Muscle of leg (tissue), 11 donors: Measurements from ENCODE around the gene SPOP. TPM values are rescaled to one million over a fixed set of nuclear protein-coding genes. Genes with fewer than 3 reads are reported as not detected.
"Not testable (repeated sequence)": the region's sequence is repeated elsewhere in the genome, so short reads cannot be mapped to it uniquely, and the experiment has no call there.

Source experiments
- DNase-seq: peaks from one replicate; pipeline ENCODE4 v3.0.0; 2013
- H3K27ac ChIP-seq: one replicate; pipeline ENCODE4 v1.5.1; 2013; ENCODE audit warnings: mild to moderate bottlenecking, low read length, control low read depth
- H3K27me3 ChIP-seq: one replicate; pipeline ENCODE4 v1.6.1; 2013; ENCODE audit warnings: low read length; ENCODE audit not compliant: control insufficient read depth, insufficient read depth
- H3K36me3 ChIP-seq: one replicate; pipeline ENCODE4 v1.6.1; 2013; ENCODE audit warnings: low read length; ENCODE audit not compliant: control insufficient read depth, insufficient read depth
- H3K4me1 ChIP-seq: one replicate; pipeline ENCODE4 v1.6.1; 2013; ENCODE audit warnings: low read length; ENCODE audit not compliant: control insufficient read depth, insufficient read depth
- H3K4me3 ChIP-seq: one replicate; pipeline ENCODE4 v1.5.1; 2013; ENCODE audit warnings: low read length, control low read depth
- H3K9me3 ChIP-seq: replicated peaks from 2 replicates; pipeline ENCODE4 v1.6.1; 2013; ENCODE audit warnings: low read depth, low read length; ENCODE audit not compliant: control insufficient read depth
- WGBS: methylation state at CpG from one replicate; pipeline ENCODE4 v1.1.5; 2013; ENCODE audit warnings: missing lambda C conversion rate; ENCODE audit not compliant: insufficient coverage; 5-methylcytosine and 5-hydroxymethylcytosine counted together
- polyA plus RNA-seq, 8 donors: library from polyadenylated mRNA; unstranded; fragments of 120-200 nt; gene quantifications; one replicate each; pipeline versions ENCODE4 v1.2.1 to v1.2.3, GENCODE V29; 2013; ENCODE audit warnings: inconsistent platforms in 1 of 8, low replicate concordance in 1 of 8; ENCODE audit not compliant: insufficient read length in 8 of 8, insufficient read depth in 1 of 8
- total RNA-seq: library from RNA; stranded (reverse); fragments of 120-200 nt; gene quantifications from one replicate; pipeline ENCODE4 v1.2.4, GENCODE V29; 2013

Gene SPOP
- total and polyA plus RNA-seq, 9 donors: 46.9 to 59.7 (median 52.5) TPM

GRCh38 chr17:49664706-49665211, 13.1 kb downstream of the SPOP start:
- Histone ChIP-seq H3K4me3 (no peak overlapping the region), H3K36me3 (peaks cover 13% of the 10 kb centered on the region), H3K9me3 (no peaks in the 10 kb centered on the region), H3K27me3 (no peaks in the 10 kb centered on the region), H3K27ac (no peak overlapping the region), H3K4me1 (no peaks in the 10 kb centered on the region)
- 100% methylated on average over 1 of the region's 3 CpGs for WGBS
- no peak for DNase-seq

DNA sequence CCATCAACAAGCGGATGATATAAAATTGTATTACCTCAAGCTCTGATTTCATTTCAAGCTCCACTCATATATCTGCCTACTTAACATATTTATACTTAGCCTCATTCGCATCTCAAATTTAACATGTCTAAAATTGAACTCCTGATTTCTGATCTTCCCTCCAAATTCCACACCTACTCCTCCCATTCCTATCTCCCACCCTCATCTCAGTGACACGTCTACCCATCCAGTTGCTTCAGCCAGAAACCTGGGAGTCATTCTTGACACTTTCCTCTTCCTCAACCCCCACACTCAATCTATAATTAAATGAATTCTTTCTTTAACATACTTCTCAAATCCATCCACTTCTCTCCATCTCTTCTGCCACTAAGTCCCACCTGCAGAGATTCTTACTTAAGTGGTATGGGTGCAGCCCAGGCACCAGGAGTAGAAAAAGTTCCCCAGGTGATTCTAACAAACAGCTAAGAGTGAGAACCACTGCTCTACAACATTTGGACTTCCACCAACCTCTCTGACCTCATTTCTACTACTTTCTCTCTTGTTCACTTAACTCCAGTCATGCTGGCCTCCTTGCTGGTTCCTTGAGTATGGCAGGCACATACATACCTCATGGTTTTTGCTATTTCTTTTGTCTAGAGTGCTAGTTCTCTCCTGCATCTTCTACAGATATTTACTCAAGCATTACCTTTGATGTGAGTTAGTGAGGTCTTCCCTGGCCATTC, 18.1 kb downstream of the SPOP start:
- Histone ChIP-seq H3K36me3 (peaks cover 11% of the 10 kb centered on the region), H3K9me3 (no peaks in the 10 kb centered on the region), H3K27me3 (no peaks in the 10 kb centered on the region), H3K4me1 (no peaks in the 10 kb centered on the region), H3K27ac (no peak overlapping the region), H3K4me3 (no peak overlapping the region)
- 91% methylated on average over 3 of the region's 3 CpGs for WGBS
- no peak for DNase-seq

GRCh38 chr17:49656247-49656646, 21.6 kb downstream of the SPOP start:
- H3K36me3 ChIP-seq: peaks cover 4% of the 10 kb centered on the region
- no peak for DNase-seq
- H3K4me1 ChIP-seq: no peaks in the 10 kb centered on the region
- no peaks in the 10 kb centered on the region for H3K27me3 ChIP-seq
- no peaks in the 10 kb centered on the region for H3K9me3 ChIP-seq
- WGBS: 86% methylated on average over 1 of the region's 1 CpG
- no peak overlapping the region for H3K27ac ChIP-seq
- H3K4me3 ChIP-seq: no peak overlapping the region

DNA sequence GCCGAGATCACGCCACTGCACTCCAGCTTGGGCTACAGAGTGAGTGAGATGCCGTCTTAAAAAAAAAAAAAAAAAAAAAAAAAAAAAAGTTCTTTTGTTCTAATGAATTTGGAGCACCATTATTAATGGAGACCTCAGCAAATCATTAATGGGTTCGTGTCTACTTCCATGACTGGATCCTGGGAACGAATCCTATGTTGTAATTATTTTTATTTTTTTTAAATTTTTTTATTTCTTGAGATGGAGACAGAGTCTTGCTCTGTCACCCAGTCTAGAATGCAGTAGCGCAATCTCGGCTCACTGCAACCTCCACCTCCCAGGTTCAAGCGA, 30.7 kb downstream of the SPOP start:
- DNase-seq: no peak
- Histone ChIP-seq H3K36me3 (no peaks in the 10 kb centered on the region), H3K27ac (no peak overlapping the region), H3K9me3 (no peaks in the 10 kb centered on the region), H3K27me3 (no peaks in the 10 kb centered on the region), H3K4me1 (peaks cover 3% of the 10 kb centered on the region), H3K4me3 (no peak overlapping the region)
- WGBS: 92% methylated on average over 2 of the region's 8 CpGs

DNA sequence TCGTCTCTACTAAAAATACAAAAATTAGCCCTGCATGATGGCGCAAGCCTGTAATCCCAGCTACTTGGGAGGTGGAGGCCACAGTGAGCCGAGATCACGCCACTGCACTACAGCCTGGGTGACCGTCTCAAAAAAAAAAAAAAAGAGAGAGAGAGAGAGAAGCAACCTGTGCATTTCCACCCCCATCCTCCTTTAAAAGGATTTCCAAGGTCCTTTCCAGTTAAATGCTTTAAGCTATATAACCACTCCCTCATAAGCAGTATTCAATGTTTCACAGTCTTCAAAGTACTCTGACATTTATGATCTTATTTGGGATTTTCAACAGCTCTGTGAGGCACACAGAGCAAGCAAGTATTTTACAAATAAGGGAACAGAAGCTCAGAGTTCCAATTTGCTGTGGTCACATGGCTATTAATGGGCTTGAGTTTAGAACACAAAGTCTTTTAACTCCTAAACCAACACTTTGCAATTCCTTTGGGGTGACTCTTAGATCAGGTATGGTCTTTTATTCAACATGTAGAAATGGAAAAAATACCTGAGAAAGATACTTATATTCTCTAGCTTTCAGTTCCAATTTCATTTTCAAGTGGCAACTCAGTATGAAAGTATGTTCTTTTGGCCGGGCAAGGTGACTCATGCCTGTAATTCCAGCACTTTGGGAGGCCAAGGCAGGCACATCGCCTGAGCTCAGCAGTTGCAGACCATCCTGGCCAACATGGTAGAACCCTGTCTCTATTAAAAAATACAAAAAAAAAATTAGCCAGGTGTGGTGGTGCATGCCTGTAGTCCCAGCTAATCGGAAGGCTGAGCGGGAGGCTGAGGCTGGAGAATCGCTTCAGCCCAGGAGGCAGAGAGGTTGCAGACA, 31.3 kb downstream of the SPOP start:
- H3K27me3 ChIP-seq: no peaks in the 10 kb centered on the region
- no peak for DNase-seq

GRCh38 chr17:49646056-49646390, 31.9 kb downstream of the SPOP start:
- not testable (repeated sequence) for H3K36me3 ChIP-seq, H3K27me3 ChIP-seq, H3K27ac ChIP-seq, H3K9me3 ChIP-seq, H3K4me1 ChIP-seq, H3K4me3 ChIP-seq, DNase-seq
- no CpG with 5 or more reads among the region's 1 CpG for WGBS

More for the DNA sequence above, 31.3 kb downstream of the SPOP start:
- Histone ChIP-seq H3K4me3 (no peak overlapping the region), H3K27ac (peak overlapping the region; percentile 20), H3K4me1 (peaks cover 3% of the 10 kb centered on the region), H3K9me3 (no peaks in the 10 kb centered on the region), H3K36me3 (no peaks in the 10 kb centered on the region)
- WGBS: 95% methylated on average over 4 of the region's 10 CpGs

GRCh38 chr17:49645654-49646053, 32.2 kb downstream of the SPOP start:
- Histone ChIP-seq H3K4me1 (peaks cover 3% of the 10 kb centered on the region), H3K27me3 (no peaks in the 10 kb centered on the region), H3K27ac (no peak overlapping the region), H3K4me3 (no peak overlapping the region), H3K36me3 (no peaks in the 10 kb centered on the region), H3K9me3 (no peaks in the 10 kb centered on the region)
- no peak for DNase-seq
- 20% methylated on average over 1 of the region's 1 CpG for WGBS

GRCh38 chr17:49640556-49640955, 37.3 kb downstream of the SPOP start:
- Histone ChIP-seq H3K9me3 (peaks cover 6% of the 10 kb centered on the region), H3K27me3 (no peaks in the 10 kb centered on the region), H3K36me3 (no peaks in the 10 kb centered on the region), H3K4me3 (no peak overlapping the region), H3K4me1 (peaks cover 2% of the 10 kb centered on the region), H3K27ac (no peak overlapping the region)
- 56% methylated on average over 3 of the region's 3 CpGs for WGBS
- DNase-seq: peak; percentile 33

GRCh38 chr17:49638818-49639217, 39.1 kb downstream of the SPOP start:
- no peaks in the 10 kb centered on the region for H3K27me3 ChIP-seq
- no peak for DNase-seq
- WGBS: 98% methylated on average over 4 of the region's 5 CpGs
- peaks cover 6% of the 10 kb centered on the region for H3K9me3 ChIP-seq
- H3K4me1 ChIP-seq: peaks cover 4% of the 10 kb centered on the region
- H3K27ac ChIP-seq: no peak overlapping the region
- H3K36me3 ChIP-seq: no peaks in the 10 kb centered on the region
- no peak overlapping the region for H3K4me3 ChIP-seq

DNA sequence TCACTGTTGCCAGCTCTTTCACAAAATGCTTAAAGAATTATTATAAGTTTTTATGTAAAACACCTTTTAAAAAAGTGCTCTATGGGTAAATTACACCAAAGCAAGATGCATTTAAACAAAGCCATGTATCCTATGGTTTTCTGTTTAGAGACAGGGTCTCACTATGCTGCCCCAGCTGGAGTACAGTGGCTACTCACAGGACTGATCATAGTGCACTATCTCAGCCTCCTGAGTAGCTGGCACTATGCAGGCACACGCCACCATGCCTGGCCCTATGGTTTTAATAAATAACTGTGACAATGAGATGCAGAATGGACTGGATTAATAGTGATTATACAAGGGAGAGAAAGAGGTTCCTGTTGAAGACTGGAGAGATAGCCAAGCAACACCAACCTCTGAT, 40.2 kb downstream of the SPOP start:
- Histone ChIP-seq H3K4me1 (peaks cover 10% of the 10 kb centered on the region), H3K36me3 (no peaks in the 10 kb centered on the region), H3K4me3 (no peak overlapping the region), H3K27me3 (no peaks in the 10 kb centered on the region), H3K9me3 (peaks cover 6% of the 10 kb centered on the region), H3K27ac (no peak overlapping the region)
- no peak for DNase-seq
- WGBS: 100% methylated on average over 1 of the region's 1 CpG
